NB4 (cell line): ENCODE data around the gene NOC2L.

ENCODE experiments used
- DNase-seq: peaks from one replicate; pipeline ENCODE4 v3.0.0; 2010; ENCODE audit warnings: low read depth
- H3K4me3 ChIP-seq: one replicate; pipeline ENCODE4 v1.5.1; 2011; ENCODE audit warnings: mild to moderate bottlenecking, low read depth, low read length, moderate library complexity
- MYC ChIP-seq: IDR thresholded peaks from 2 replicates; pipeline ENCODE4 v1.6.1; 2011; ENCODE audit warnings: low read depth, low read length
- POLR2A ChIP-seq: IDR thresholded peaks from 2 replicates; pipeline ENCODE4 v1.6.1; 2011; ENCODE audit warnings: mild to moderate bottlenecking; ENCODE audit not compliant: insufficient read length; ENCODE audit errors: extremely low read depth
- TF ChIP-seq, protein P1 (sequence below): IDR thresholded peaks from 2 replicates; pipeline ENCODE4 v1.6.1; 2011; ENCODE audit warnings: low read depth, low read length
- TF ChIP-seq, protein P2 (sequence below): IDR thresholded peaks from one replicate; pipeline ENCODE4 v1.5.1; 2012; ENCODE audit warnings: low read depth, low read length

Gene NOC2L

DNA sequence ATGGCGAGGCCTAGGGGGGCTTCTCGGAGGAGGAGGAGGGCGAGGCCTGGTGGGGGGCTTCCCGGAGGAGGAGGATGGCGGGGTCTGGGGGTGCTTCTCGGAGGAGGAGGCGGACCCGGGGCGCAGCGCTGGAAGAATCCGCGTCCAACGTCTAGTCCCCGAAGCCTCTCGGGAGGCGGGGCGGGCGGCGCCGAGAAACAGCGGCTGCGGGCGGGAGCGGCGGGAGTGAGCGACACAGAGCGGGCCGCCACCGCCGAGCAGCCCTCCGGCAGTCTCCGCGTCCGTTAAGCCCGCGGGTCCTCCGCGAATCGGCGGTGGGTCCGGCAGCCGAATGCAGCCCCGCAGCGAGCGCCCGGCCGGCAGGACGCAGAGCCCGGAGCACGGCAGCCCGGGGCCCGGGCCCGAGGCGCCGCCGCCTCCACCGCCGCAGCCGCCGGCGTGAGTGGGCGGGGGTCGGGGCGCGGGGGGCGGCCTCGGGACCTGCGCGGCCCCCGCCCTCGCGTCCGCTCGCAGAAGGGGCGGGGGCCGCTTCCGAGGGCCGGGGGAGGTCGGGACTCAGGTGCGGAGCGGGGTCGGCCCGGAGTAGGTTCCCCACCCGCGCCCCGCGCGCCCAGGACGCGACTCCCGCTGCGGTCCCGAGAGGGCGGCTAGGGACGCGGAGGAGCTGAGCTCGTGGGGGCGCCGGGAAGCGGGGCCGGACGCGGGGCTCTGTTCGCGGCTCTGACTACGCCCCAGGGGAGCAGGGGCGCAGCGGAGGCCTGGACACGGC, 1.5 kb upstream of the NOC2L start, which contains the start of gene KLHL17:
Gene KLHL17 (plus strand): TSS at position 222 of the 769 bp plus-strand sequence. CDS start 110 bp downstream, at position 332.
- peak; percentile 79 for DNase-seq

DNA sequence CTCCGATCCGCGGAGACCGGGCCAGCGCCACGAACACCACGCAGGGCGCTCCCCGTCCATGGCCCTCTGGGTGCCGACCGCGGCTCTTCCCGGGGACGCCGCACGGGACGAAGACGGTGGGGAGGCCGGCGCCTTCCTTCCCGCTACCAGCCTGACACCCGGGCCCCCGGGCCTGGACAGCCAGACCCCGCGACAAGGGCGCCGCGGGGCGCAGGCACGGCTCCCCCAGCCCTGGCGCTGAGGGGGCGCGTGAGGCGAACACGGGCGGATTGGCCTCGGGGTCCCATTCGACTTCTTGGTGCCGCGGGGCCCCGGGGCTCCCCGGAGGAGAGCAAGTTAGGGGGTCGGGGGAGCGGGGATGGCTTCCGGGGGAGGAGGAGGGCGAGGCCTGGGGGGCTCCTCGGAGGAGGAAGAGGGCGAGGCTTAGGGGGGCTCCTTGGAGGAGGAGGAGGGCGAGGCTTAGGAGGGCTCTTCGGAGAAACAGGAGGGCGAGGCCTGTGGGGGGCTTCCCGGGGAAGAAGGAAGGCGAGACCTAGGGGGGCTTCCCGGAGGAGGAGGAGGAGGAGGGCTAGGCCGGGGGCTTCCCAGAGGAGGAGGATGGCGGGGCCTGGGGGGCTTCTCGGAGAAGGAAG, 791 bp upstream of the NOC2L start:
- TF ChIP-seq, protein P1, sequence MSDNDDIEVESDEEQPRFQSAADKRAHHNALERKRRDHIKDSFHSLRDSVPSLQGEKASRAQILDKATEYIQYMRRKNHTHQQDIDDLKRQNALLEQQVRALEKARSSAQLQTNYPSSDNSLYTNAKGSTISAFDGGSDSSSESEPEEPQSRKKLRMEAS, result no peak
- TF ChIP-seq POLR2A (no peak), MYC (no peak)
- TF ChIP-seq, protein P2, sequence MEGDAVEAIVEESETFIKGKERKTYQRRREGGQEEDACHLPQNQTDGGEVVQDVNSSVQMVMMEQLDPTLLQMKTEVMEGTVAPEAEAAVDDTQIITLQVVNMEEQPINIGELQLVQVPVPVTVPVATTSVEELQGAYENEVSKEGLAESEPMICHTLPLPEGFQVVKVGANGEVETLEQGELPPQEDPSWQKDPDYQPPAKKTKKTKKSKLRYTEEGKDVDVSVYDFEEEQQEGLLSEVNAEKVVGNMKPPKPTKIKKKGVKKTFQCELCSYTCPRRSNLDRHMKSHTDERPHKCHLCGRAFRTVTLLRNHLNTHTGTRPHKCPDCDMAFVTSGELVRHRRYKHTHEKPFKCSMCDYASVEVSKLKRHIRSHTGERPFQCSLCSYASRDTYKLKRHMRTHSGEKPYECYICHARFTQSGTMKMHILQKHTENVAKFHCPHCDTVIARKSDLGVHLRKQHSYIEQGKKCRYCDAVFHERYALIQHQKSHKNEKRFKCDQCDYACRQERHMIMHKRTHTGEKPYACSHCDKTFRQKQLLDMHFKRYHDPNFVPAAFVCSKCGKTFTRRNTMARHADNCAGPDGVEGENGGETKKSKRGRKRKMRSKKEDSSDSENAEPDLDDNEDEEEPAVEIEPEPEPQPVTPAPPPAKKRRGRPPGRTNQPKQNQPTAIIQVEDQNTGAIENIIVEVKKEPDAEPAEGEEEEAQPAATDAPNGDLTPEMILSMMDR, result no peak
- no peak overlapping the region for H3K4me3 ChIP-seq
- DNase-seq, result no peak

More for the DNA sequence above, 1.5 kb upstream of the NOC2L start, which contains the start of gene KLHL17:
- TF ChIP-seq, protein P2, result no peak
- TF ChIP-seq, protein P1, result 0 out of 2 replicates have a peak, but pooled peaks have one; percentile 10
- no peak for TF ChIP-seq MYC
- no peak within 1 kb of the TSS for H3K4me3 ChIP-seq

DNA sequence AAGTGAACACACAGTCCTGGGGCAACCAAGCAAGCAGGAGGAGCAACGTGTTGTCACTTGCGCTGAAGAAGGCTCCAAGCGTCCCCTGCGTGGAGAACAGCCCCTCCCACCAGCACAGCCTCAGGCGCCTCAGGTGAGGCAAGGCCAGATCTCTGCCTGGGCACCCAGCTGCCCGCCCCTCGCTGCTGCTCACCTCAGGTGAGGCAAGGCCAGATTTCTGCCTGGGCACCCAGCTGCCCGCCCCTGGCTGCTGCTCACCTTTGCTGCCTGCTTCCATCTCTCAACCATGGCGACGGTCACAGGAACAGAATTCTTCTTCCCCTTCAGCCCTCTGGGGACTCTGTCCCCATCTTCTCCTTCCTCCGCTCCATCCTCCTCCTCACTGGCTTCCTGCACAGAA, 2.4 kb downstream of the NOC2L start:
- no peak overlapping the region for H3K4me3 ChIP-seq
- DNase-seq, result no peak
- no peak for TF ChIP-seq MYC
- TF ChIP-seq, protein P2, result no peak
- TF ChIP-seq, protein P1, result no peak

DNA sequence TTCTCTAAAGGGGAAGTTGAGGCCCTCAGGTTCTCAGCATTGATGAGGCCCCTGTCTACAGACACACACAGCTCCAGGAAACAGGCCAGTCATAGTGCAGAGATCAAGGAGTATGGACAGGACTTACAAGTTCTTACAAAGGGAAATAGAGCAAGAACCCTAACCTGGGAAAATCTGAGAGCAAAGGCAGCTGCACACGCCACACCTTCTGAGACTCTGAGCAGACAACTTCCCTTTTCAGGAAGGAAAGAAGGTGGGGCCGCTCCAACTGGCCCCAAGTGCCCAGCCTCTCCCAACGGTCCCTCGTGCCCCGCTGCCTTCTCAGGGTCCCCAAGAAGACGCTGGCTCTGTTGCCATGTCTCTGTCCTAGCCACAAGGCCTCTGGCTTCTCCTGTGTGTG, 3.6 kb downstream of the NOC2L start:
- TF ChIP-seq, protein P1, result no peak
- TF ChIP-seq, protein P2, result no peak
- no peak for TF ChIP-seq POLR2A
- no peak for TF ChIP-seq MYC
- no peak overlapping the region for H3K4me3 ChIP-seq
- no peak for DNase-seq

DNA sequence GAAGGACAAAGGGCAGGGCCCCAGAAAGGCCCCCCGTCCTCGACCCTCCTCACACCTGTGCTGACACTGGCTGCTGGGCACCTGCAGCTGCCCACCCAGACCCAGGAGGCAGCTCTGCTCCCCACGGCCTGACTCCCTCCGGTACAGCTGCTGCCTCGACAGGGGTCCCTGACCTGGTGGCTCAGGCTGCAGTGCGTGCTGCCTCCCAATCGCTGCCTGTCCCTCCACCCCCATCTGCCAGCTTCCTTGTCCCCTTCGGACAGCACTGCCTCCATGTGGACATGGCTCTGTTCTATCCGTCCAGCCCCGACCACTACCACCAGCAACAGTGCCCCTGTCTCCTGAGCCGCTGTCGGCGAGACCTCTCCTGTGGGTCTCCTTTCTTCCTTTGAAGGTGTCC, 4.1 kb downstream of the NOC2L start:
- DNase-seq, result no peak
- no peak overlapping the region for H3K4me3 ChIP-seq
- TF ChIP-seq, protein P2, result no peak
- TF ChIP-seq POLR2A (no peak), MYC (no peak)
- TF ChIP-seq, protein P1, result no peak
